Measurements from ENCODE around the gene KSR2.
"Not testable (repeated sequence)": the region's sequence is repeated elsewhere in the genome, so short reads cannot be mapped to it uniquely, and the experiment has no call there.

Gene KSR2

GRCh38 chr12:117872546-117873169 lies 96.1 kb downstream of the KSR2 start:
- in situ Hi-C loops (cut with MboI; ENCODE audit: low sequenced_read_pairs, unreplicated experiment), result loop anchor here (10.0 kb wide), 1 partner anchor 502 kb away; the partner anchor contains the start of genes SUDS3 and TAOK3
- TF ChIP-seq CTCF (IDR thresholded peaks at IDR 0.05; ENCODE audit: borderline replicate concordance, control extremely low read depth, extremely low read depth, insufficient read depth, missing control alignments), result no peak
- no peak for DNase-seq (ENCODE audit: low spot score)

GRCh38 chr12:117869551-117869950 lies 99.2 kb downstream of the KSR2 start:
- no peak for DNase-seq (ENCODE audit: low spot score)
- in situ Hi-C loops (cut with MboI; ENCODE audit: low sequenced_read_pairs, unreplicated experiment), result no loop called here
- TF ChIP-seq CTCF (IDR thresholded peaks at IDR 0.05; ENCODE audit: borderline replicate concordance, control extremely low read depth, extremely low read depth, insufficient read depth, missing control alignments), result no peak

GRCh38 chr12:117867348-117867747 lies 101.4 kb downstream of the KSR2 start:
- no peak for TF ChIP-seq CTCF (IDR thresholded peaks at IDR 0.05; ENCODE audit: borderline replicate concordance, control extremely low read depth, extremely low read depth, insufficient read depth, missing control alignments)
- in situ Hi-C loops (cut with MboI; ENCODE audit: low sequenced_read_pairs, unreplicated experiment), result no loop called here
- no peak for DNase-seq (ENCODE audit: low spot score)

GRCh38 chr12:117865505-117865904 lies 103.3 kb downstream of the KSR2 start:
- TF ChIP-seq CTCF (IDR thresholded peaks at IDR 0.05; ENCODE audit: borderline replicate concordance, control extremely low read depth, extremely low read depth, insufficient read depth, missing control alignments), result no peak
- no peak for DNase-seq (ENCODE audit: low spot score)
- in situ Hi-C loops (cut with MboI; ENCODE audit: low sequenced_read_pairs, unreplicated experiment), result no loop called here

GRCh38 chr12:117863002-117863709 lies 105.6 kb downstream of the KSR2 start:
- no peak for DNase-seq (ENCODE audit: low spot score)
- in situ Hi-C loops (cut with MboI; ENCODE audit: low sequenced_read_pairs, unreplicated experiment), result no loop called here
- TF ChIP-seq CTCF (IDR thresholded peaks at IDR 0.05; ENCODE audit: borderline replicate concordance, control extremely low read depth, extremely low read depth, insufficient read depth, missing control alignments), result no peak

GRCh38 chr12:117861691-117862090 lies 107.1 kb downstream of the KSR2 start:
- DNase-seq (ENCODE audit: low spot score), result no peak
- TF ChIP-seq CTCF (IDR thresholded peaks at IDR 0.05; ENCODE audit: borderline replicate concordance, control extremely low read depth, extremely low read depth, insufficient read depth, missing control alignments), result no peak
- in situ Hi-C loops (cut with MboI; ENCODE audit: low sequenced_read_pairs, unreplicated experiment), result no loop called here

- DNase-seq (ENCODE audit: low spot score); in situ Hi-C loops (cut with MboI; ENCODE audit: low sequenced_read_pairs, unreplicated experiment): not testable (repeated sequence)
Measured at GRCh38 chr12:117860787-117861290, 108.0 kb downstream of the KSR2 start.
